ENCODE data around the gene MCHR1.

DNA sequence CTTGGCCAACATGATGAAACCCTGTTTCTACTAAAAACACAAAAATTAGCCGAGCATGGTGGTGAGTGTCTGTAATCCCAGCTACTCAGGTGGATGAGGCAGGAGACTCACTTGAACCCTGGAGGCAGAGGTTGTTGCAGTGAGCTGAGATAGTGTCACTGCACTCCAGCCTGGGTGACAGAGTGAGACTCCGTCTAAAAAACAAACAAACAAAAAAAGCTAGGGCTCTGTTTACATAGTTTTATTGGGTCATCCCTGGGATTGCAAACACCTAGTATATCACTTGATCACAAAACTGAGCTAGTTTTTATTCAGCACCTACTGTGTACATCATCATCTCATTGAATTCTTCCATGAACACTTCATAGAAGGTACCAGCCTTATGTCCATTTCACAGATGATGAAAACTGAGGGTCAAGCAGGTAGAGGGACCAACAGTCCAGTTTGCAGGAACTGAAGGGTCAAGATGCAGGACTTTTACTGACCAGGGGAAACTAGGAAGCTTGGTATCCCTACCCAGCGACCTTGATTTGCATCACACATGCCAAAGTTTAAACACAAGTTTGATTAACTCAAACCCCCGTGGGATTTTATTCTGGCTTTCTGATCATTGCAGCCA, 33.6 kb upstream of the MCHR1 start:
- TF ChIP-seq EZH2 (IDR thresholded peaks at IDR 0.05), result no peak
- TF ChIP-seq POLR2AphosphoS5 (IDR thresholded peaks at IDR 0.05; ENCODE audit: borderline replicate concordance, low read depth, low read length), result no peak

Data from SK-N-MC (cell line).